IPS-15b (cell line): ENCODE data around the gene CALU.
A peak's percentile ranks its signal among the peaks of the same experiment; 100 is the strongest.

Experiments
- H3K27me3 ChIP-seq: one replicate; pipeline ENCODE4 v1.6.1; 2013; ENCODE audit warnings: low read length; ENCODE audit not compliant: control insufficient read depth, insufficient read depth
- H3K36me3 ChIP-seq: one replicate; pipeline ENCODE4 v1.6.1; 2013; ENCODE audit warnings: low read length; ENCODE audit not compliant: control insufficient read depth, insufficient read depth
- H3K4me1 ChIP-seq: one replicate; pipeline ENCODE4 v1.6.1; 2013; ENCODE audit warnings: mild to moderate bottlenecking, low read length; ENCODE audit not compliant: control insufficient read depth, insufficient read depth
- H3K4me3 ChIP-seq: one replicate; pipeline ENCODE4 v1.5.1; 2013; ENCODE audit warnings: low read depth, low read length
- H3K9ac ChIP-seq: one replicate; pipeline ENCODE4 v1.6.1; 2013; ENCODE audit warnings: low read depth, mild to moderate bottlenecking, low read length
- H3K9me3 ChIP-seq: one replicate; pipeline ENCODE4 v1.6.1; 2013; ENCODE audit warnings: mild to moderate bottlenecking, low read length; ENCODE audit not compliant: control insufficient read depth, insufficient read depth

CALU gene

GRCh38 chr7:128778946-128779345 is 39.8 kb downstream of the CALU start:
- Histone ChIP-seq H3K9me3 (peaks cover 3% of the 10 kb centered on the region), H3K36me3 (no peaks in the 10 kb centered on the region), H3K27me3 (no peaks in the 10 kb centered on the region), H3K9ac (no peak overlapping the region), H3K4me3 (no peak overlapping the region), H3K4me1 (peaks cover 9% of the 10 kb centered on the region)

GRCh38 chr7:128781126-128781525 is 42.0 kb downstream of the CALU start:
- H3K36me3 ChIP-seq = no peaks in the 10 kb centered on the region
- H3K4me3 ChIP-seq = no peak overlapping the region
- no peaks in the 10 kb centered on the region for H3K27me3 ChIP-seq
- H3K9me3 ChIP-seq = peaks cover 3% of the 10 kb centered on the region
- H3K4me1 ChIP-seq = peaks cover 9% of the 10 kb centered on the region
- H3K9ac ChIP-seq = no peak overlapping the region

DNA sequence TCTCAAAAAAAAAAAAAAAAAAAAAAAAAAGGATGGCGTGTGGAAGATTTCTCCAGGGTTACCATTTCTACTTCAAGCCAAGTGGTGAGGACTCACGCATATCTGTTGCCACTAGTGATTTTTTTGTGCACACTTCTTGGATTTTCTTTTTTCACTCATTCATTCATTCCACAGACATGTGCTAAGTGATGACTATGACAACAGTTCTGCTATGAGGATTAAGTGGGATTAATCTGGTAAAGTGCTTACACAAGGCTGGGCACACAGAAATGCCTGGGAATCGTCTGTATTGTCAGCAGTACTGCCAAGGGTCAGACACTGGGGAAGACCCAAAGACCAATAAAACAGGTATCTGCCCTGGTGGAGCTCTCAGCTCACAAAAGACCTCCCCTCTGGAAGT is 42.7 kb downstream of the CALU start:
- no peak overlapping the region for H3K9ac ChIP-seq
- peaks cover 3% of the 10 kb centered on the region for H3K9me3 ChIP-seq
- no peaks in the 10 kb centered on the region for H3K27me3 ChIP-seq
- H3K4me3 ChIP-seq = no peak overlapping the region
- peaks cover 9% of the 10 kb centered on the region for H3K4me1 ChIP-seq
- no peaks in the 10 kb centered on the region for H3K36me3 ChIP-seq

DNA sequence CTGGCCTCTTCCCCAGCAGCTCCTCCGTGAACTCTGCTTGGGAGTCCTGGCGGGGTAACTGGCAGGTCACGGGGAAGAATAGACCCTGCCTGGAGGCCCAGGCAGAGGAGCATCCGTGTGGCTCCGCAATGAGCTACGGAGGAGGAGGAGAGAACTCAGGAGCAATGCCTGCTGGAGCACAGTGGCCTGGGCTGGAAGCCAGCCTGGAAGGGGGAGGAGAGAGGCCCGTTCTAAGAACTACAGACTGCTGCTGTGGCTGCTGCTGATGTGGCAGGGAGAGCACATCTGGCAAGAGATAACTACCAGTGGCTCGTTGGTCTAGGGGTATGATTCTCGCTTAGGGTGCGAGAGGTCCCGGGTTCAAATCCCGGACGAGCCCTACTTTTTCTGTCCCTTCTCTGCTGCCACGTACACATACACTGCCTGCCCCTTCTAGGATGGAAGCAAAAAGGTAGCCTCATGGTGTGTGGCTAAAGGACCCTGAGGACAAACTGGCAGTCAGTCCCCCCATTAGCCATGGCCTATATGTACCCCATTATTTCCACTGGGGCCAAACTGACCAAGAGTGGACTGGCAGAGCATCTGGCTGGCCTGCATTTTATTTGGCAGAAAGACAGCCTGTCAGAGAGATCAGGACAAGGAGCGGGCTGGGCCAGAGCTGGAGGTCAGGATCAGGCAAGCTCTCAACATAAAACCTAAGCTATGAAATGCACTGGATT is 44.1 kb downstream of the CALU start:
- Histone ChIP-seq H3K27me3 (no peaks in the 10 kb centered on the region), H3K4me1 (peaks cover 9% of the 10 kb centered on the region), H3K9me3 (no peaks in the 10 kb centered on the region), H3K9ac (peak overlapping the region; percentile 70), H3K4me3 (peak overlapping the region; percentile 90), H3K36me3 (no peaks in the 10 kb centered on the region)

- Histone ChIP-seq H3K9me3 (no peaks in the 10 kb centered on the region), H3K4me1 (peaks cover 10% of the 10 kb centered on the region), H3K36me3 (no peaks in the 10 kb centered on the region), H3K27me3 (peaks cover 2% of the 10 kb centered on the region), H3K4me3 (no peak overlapping the region), H3K9ac (no peak overlapping the region)
Measured at GRCh38 chr7:128785738-128786137, 46.6 kb downstream of the CALU start.

DNA sequence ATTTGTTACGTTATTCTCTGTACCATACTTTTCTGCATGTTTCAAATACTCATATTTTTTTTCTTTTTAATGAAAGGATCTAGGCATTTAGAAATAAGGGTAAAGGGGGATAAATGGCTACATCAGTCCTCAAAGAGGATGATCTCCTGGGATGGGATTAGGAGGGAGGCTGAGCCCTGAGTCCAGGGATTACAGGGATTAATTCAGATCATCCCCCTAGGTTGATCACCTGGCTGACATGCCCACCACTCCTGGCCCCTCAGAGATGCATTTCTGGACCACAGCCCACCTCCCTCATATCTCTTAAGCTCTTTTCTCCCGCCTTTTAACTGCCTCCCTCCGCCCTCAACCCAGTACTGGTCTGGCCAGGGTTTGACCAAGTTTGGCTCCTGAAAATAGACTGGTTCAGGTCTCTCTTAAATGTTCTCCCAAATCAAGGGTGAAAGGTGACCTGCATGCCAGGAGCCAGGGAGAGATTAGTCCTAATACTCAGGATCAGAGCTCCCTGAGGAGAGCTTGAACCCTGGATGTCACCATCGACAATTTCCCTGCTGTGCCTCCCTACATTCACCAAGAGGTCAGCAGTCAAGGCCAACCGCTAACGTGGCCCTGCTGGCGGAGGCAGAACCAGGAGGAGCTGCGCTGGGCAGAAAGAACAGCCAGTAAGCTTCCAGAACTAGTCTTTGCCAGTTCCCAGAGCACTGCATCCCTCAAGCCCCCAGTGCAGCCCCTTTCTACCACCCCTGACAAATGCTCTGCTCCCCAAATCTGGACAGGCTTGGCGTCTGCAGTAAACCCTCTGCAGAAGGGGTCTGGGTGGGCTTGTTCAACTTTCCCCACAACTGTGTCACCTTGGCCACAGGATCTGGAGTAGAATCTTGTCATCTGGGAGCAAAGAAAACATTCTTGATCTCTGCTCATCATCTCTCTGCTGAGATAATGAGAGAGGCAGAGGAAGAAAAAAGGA is 49.6 kb downstream of the CALU start:
- Histone ChIP-seq H3K9me3 (no peaks in the 10 kb centered on the region), H3K27me3 (peaks cover 2% of the 10 kb centered on the region), H3K4me1 (peaks cover 7% of the 10 kb centered on the region)

DNA sequence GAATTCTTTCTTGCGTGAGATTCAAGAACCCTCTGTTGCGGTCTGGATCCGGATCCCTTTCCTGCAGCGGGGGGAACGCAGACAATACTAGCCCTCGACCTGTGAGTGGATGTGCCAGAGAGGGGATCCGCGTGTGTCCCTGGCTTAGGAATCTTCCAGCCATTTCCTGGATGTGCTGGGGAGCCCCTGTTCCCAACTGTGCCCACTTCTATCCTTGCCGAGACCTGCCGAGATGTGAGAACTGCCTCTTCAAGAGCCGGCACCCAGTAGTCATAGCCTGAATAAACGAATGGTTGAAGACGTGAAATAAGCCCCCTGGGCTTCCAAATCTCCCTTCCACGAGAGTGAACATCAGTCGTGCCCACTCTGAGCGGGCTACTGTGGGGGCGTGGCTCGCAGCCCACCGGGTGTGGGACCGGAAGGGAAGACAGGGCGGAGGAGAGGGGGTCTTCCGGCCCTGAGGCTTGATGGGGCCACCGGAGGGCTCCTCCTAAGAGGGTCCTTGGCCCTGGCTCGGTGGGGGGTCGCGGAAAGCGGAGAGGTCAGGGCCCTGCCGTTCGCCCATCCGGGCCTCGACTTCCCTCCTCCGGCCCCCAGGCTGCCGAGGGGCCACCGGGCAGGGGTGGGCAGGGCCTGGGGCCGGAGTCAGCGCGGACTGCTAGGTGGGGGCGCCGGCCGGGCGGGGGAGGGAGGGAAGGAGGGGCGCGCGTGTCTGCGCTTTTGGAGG is 51.3 kb downstream of the CALU start:
- Histone ChIP-seq H3K9me3 (no peaks in the 10 kb centered on the region), H3K27me3 (peaks cover 2% of the 10 kb centered on the region), H3K4me1 (peaks cover 6% of the 10 kb centered on the region), H3K36me3 (peaks cover 5% of the 10 kb centered on the region), H3K4me3 (peak overlapping the region; percentile 93), H3K9ac (no peak overlapping the region)

More for the DNA sequence above, 49.6 kb downstream of the CALU start:
- Histone ChIP-seq H3K4me3 (no peak overlapping the region), H3K9ac (no peak overlapping the region), H3K36me3 (peaks cover 2% of the 10 kb centered on the region)

DNA sequence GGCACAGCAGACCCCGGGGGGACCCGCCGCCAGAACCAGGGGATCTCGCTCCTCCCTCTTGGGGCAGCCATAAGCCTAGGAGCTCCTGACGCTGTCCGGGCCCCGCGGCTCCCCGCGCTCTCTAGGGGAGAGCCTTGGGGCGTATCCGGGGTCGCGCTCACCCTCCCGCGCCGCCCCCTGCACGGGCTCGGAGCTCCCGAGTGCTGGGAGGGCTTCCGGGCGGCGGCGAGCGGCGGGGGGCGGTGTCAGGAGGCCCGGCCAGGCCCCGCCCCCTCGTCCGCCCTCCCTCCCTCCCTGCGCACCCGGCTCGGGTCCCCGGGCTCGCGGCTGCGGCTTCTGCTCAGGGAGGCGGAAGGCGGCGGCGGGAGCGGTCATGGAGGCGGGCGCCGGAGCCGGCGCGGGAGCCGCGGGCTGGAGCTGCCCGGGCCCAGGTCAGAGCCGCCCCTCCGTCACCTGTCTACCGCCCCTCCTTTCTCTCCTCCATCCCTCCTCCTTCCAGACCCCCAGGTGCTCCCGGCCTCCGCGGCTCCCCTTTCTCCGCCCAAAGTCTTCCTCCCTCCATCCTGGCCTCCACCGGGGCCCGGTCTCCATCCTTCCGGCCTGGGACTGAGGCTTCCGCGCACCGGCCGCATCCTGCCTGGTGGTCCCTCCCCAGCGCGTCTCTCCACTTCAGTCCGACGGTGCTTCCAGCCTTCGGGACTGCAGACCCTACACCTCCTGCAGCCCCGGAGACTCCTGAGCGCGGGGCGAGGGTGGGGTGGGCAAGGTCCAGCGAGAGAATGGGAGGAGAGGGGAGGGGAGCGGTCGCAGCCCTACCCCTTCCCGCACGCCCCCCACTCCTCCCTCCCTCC is 52.2 kb downstream of the CALU start, which contains the start of gene CCDC136:
CCDC136 (plus strand) TSS at position 848 of the 851 bp plus-strand sequence. CDS start 444 bp downstream, outside the sequence.
- peaks cover 5% of the 10 kb centered on the region for H3K36me3 ChIP-seq
- peaks cover 2% of the 10 kb centered on the region for H3K27me3 ChIP-seq
- H3K9ac ChIP-seq = peak within 1 kb of the TSS; percentile 47
- no peaks in the 10 kb centered on the region for H3K9me3 ChIP-seq
- peak within 1 kb of the TSS; percentile 93 for H3K4me3 ChIP-seq
- H3K4me1 ChIP-seq = peaks cover 6% of the 10 kb centered on the region

DNA sequence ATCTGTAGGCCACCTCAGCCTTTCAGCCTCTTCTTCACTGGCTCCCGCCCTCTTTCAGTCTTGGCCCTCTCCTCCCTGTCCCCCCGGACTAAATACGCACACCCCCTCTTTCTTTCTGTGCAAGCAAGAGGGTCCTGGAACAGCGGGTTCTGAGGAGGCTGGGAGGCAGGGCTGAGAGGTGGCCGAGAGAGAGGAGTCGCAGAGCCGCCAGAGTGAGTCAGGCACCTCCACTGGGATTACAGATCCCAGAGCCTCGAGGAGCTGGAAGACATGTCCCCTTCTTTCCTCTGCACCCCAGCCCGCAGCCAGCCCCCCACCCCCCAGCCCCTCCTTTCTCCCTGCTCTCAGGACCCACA is 52.8 kb downstream of the CALU start:
- H3K9me3 ChIP-seq = no peaks in the 10 kb centered on the region
- peak overlapping the region; percentile 47 for H3K9ac ChIP-seq
- H3K27me3 ChIP-seq = peaks cover 2% of the 10 kb centered on the region
- peak overlapping the region; percentile 93 for H3K4me3 ChIP-seq
- H3K36me3 ChIP-seq = peaks cover 6% of the 10 kb centered on the region
- peaks cover 6% of the 10 kb centered on the region for H3K4me1 ChIP-seq

- Histone ChIP-seq H3K36me3 (peaks cover 8% of the 10 kb centered on the region), H3K4me1 (peaks cover 6% of the 10 kb centered on the region), H3K4me3 (peak overlapping the region; percentile 93), H3K9ac (no peak overlapping the region), H3K27me3 (peaks cover 2% of the 10 kb centered on the region), H3K9me3 (no peaks in the 10 kb centered on the region)
Measured at GRCh38 chr7:128792471-128793180, 53.5 kb downstream of the CALU start.
